Measurements from ENCODE around the gene ABCA4.

The ABCA4 gene

DNA sequence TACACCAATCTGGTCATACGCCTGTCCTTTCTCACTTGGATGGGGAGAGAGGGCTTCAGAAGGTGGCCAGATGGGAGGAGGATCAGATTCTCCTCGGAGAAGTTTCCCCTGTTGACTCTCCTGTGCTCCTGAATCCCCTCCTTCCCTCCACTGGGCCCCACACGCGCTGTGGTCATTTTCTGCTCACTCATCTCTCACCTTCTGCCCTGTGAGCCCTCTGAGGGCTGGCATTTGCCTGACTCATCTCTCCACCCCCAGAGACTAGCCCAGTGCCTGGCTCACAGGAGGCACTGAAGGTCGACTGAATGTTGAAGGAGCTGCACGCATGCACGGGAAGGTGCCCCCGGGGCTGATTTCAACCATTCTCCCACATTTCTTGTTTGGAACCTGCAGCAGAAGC lies 14.2 kb downstream of the ABCA4 start:
- Histone ChIP-seq H3K27ac (no peak overlapping the region), H3K4me3 (ENCODE audit: low read depth in 1 of 2, low read length in 1 of 2) (no peak overlapping the region), H3K9me3 (no peaks in the 10 kb centered on the region), H3K36me3 (no peaks in the 10 kb centered on the region), H3K27me3 (peaks cover 96% of the 10 kb centered on the region), H3K4me1 (ENCODE audit: control insufficient read depth in 1 of 2, insufficient read depth in 1 of 2, low read depth in 1 of 2, low read length in 1 of 2) (no peaks in the 10 kb centered on the region)
- TF ChIP-seq, protein P1, sequence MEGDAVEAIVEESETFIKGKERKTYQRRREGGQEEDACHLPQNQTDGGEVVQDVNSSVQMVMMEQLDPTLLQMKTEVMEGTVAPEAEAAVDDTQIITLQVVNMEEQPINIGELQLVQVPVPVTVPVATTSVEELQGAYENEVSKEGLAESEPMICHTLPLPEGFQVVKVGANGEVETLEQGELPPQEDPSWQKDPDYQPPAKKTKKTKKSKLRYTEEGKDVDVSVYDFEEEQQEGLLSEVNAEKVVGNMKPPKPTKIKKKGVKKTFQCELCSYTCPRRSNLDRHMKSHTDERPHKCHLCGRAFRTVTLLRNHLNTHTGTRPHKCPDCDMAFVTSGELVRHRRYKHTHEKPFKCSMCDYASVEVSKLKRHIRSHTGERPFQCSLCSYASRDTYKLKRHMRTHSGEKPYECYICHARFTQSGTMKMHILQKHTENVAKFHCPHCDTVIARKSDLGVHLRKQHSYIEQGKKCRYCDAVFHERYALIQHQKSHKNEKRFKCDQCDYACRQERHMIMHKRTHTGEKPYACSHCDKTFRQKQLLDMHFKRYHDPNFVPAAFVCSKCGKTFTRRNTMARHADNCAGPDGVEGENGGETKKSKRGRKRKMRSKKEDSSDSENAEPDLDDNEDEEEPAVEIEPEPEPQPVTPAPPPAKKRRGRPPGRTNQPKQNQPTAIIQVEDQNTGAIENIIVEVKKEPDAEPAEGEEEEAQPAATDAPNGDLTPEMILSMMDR (IDR thresholded peaks at IDR 0.05) = no peak

DNA sequence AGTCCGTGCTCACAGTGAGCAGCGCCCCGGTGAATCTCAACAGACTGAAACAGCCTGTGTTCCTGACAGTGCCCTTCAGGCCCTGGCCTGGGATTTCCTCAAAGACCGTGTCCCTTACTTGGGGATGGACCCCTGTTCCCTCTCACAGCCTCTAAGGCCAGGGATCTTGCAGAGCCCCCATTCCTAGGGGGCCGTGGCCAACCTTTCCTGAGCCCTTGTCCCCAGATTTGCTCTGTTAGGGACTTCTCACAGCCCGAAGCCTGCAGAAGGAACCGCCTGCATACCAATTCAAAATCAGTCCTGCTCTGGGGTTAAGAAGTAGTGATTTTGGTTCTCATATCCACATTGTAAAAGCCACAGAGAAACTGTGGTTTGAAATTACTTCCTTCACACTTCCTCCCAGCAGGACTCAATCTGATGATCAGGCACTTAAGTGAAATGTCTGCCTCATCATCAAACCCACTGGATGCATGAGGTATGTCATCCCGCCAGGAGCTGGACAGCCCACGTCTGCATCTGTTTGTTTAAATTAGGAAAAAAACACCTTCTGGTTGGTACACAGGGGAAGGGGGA lies 14.9 kb downstream of the ABCA4 start:
- peaks cover 96% of the 10 kb centered on the region for H3K27me3 ChIP-seq
- H3K27ac ChIP-seq = no peak overlapping the region
- no peaks in the 10 kb centered on the region for H3K36me3 ChIP-seq
- TF ChIP-seq, protein P1 (IDR thresholded peaks at IDR 0.05) = no peak
- H3K4me1 ChIP-seq (ENCODE audit: control insufficient read depth in 1 of 2, insufficient read depth in 1 of 2, low read depth in 1 of 2, low read length in 1 of 2) = no peaks in the 10 kb centered on the region
- H3K9me3 ChIP-seq = no peaks in the 10 kb centered on the region
- H3K4me3 ChIP-seq (ENCODE audit: low read depth in 1 of 2, low read length in 1 of 2) = no peak overlapping the region

DNA sequence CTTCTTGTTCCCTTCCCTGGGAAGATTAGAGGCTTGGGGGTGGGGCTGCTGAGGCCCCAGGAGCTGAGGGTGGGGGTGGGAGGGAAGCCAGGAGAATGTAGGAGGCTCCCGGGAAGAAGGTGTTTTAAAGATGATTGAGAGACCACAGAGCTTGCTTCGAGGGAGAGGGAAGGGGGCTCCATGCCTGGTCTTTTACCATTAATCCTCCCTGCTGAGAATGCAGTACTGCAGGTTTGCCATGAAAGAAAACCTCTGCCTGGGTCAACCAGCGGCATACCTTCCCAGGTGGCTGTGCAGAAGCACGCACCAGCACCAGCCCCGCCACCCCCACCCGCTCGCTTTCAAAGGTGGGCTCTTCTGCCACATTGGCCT lies 15.4 kb downstream of the ABCA4 start:
- TF ChIP-seq, protein P1 (IDR thresholded peaks at IDR 0.05) = no peak
- peaks cover 96% of the 10 kb centered on the region for H3K27me3 ChIP-seq
- no peaks in the 10 kb centered on the region for H3K36me3 ChIP-seq
- no peaks in the 10 kb centered on the region for H3K4me1 ChIP-seq (ENCODE audit: control insufficient read depth in 1 of 2, insufficient read depth in 1 of 2, low read depth in 1 of 2, low read length in 1 of 2)
- H3K9me3 ChIP-seq = no peaks in the 10 kb centered on the region
- H3K4me3 ChIP-seq (ENCODE audit: low read depth in 1 of 2, low read length in 1 of 2) = no peak overlapping the region
- no peak overlapping the region for H3K27ac ChIP-seq

DNA sequence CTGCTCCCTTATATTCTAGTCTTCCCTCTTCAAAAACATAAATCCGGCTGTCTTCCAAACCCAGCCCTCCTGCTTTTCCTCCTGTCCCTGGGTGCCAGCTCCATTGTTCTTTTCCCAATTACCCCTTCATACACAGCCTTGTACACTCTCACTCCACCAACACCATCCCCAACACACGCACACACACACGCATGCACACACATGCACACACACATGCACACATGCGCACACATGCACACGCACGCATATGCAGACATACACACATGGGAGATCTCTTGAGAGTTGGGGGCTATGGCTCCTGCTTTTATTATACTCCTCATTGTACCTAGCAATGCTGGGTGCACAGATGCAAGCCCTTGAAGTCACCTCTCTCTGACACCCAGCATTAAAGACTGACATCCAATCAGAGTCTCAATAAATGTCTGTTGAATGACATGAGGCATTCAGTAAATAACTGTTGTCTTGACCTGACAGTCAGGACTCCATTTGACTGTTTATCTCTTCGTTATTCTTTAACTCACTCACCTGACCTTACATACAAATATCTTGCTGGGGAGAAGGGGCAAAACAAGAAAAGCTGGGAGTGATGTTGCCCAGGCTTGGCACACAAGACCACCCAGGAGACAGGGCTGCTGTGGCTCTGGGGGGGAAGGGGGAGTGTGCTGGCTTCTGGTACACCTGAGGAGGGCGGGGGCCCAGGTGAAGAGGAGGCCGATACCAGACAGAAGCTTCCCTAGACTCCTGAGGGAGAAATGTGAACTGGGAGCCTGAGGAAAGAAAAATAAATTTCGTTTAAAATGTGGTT lies 16.0 kb downstream of the ABCA4 start:
- Histone ChIP-seq H3K4me3 (ENCODE audit: low read depth in 1 of 2, low read length in 1 of 2) (no peak overlapping the region), H3K36me3 (no peaks in the 10 kb centered on the region), H3K4me1 (ENCODE audit: control insufficient read depth in 1 of 2, insufficient read depth in 1 of 2, low read depth in 1 of 2, low read length in 1 of 2) (no peaks in the 10 kb centered on the region), H3K27me3 (peaks cover 97% of the 10 kb centered on the region), H3K9me3 (no peaks in the 10 kb centered on the region), H3K27ac (no peak overlapping the region)
- TF ChIP-seq, protein P1 (IDR thresholded peaks at IDR 0.05) = no peak

DNA sequence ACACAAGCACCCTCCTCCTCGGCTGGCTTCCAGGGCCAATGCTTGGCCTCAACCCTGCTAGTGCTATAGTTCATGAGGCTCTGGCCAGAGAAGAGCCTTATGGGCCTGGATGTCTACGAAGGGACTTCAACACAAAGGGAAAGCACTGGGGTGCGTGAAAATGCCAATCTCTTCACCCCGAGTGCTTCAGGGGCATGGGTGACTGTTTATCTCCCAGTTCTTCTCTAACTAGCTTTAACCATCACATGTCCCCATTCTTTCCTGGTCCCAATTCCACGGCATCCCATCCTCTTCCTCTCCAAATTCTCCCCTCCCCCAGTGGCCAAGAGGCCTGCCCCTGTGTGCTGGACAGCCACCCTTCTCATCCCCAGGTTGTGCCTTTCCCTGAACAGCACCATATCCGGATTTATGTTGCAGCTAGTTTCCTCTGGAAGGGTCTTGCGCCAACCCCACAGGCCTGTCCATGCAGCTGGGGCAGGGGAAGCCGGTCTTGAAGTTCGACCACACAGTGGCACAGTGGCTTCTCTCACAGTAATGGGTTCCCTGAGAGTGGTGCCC lies 16.7 kb downstream of the ABCA4 start:
- no peaks in the 10 kb centered on the region for H3K36me3 ChIP-seq
- H3K27ac ChIP-seq = no peak overlapping the region
- no peaks in the 10 kb centered on the region for H3K9me3 ChIP-seq
- peaks cover 99% of the 10 kb centered on the region for H3K27me3 ChIP-seq
- no peak overlapping the region for H3K4me3 ChIP-seq (ENCODE audit: low read depth in 1 of 2, low read length in 1 of 2)
- TF ChIP-seq, protein P1 (IDR thresholded peaks at IDR 0.05) = no peak
- no peaks in the 10 kb centered on the region for H3K4me1 ChIP-seq (ENCODE audit: control insufficient read depth in 1 of 2, insufficient read depth in 1 of 2, low read depth in 1 of 2, low read length in 1 of 2)

All from neutrophil (primary cell).